H1 (cell line): Measurements from ENCODE around the gene ARHGEF38. TPM values are rescaled to one million over a fixed set of nuclear protein-coding genes. Genes with fewer than 3 reads are reported as not detected.

Experiments used
- CTCF ChIA-PET: fragments of 300-600 bp; sonication (Branson Sonifier 250); formaldehyde crosslinking; loops from one replicate; lab custom pipeline; 2021; ENCODE audit not compliant: partially characterized antibody; lab: Charles Lee
- POLR2A ChIA-PET: fragments of 300-600 bp; sonication (Branson Sonifier 250); formaldehyde crosslinking; loops from one replicate; lab custom pipeline; 2021; ENCODE audit warnings: inconsistent platforms; ENCODE audit not compliant: partially characterized antibody; lab: Charles Lee
- DNase-seq, 2 experiments: peaks; one replicate each; pipeline versions ENCODE4 v3.0.0 to v3.0.0-alpha.2; 2010 to 2022; ENCODE audit warnings: low spot score in 2 of 2, low read depth in 1 of 2, mixed read lengths in 1 of 2
- FAIRE-seq: peaks from 2 replicates; lab custom pipeline; 2011; peaks lifted over from hg19 to GRCh38; lab: Jason Lieb, UNC
- H2AFZ ChIP-seq: 2 replicates; pipeline ENCODE4 v1.8.1; 2012; ENCODE audit warnings: low read length, inconsistent platforms
- H2AK5ac ChIP-seq: 2 replicates; pipeline ENCODE4 v1.6.1; 2013; ENCODE audit warnings: low read depth, low read length
- H2BK120ac ChIP-seq: replicated peaks from 2 replicates; pipeline ENCODE3; 2013; ENCODE audit warnings: low read depth, low read length, inconsistent platforms
- H2BK12ac ChIP-seq: 2 replicates; pipeline ENCODE4 v1.6.1; 2013; ENCODE audit warnings: low read depth, low read length
- H2BK15ac ChIP-seq: 2 replicates; pipeline ENCODE4 v1.6.1; 2013; ENCODE audit warnings: low read length
- H2BK20ac ChIP-seq: 2 replicates; pipeline ENCODE4 v1.6.1; 2013; ENCODE audit warnings: low read length
- H2BK5ac ChIP-seq: 2 replicates; pipeline ENCODE4 v1.6.1; 2013; ENCODE audit warnings: low read depth, low read length
- H3K14ac ChIP-seq: 2 replicates; pipeline ENCODE4 v1.6.1; 2013; ENCODE audit warnings: inconsistent platforms; ENCODE audit not compliant: insufficient read length
- H3K18ac ChIP-seq: 2 replicates; pipeline ENCODE4 v1.6.1; 2013; ENCODE audit warnings: low read length; ENCODE audit errors: extremely low read depth
- H3K23ac ChIP-seq: 2 replicates; pipeline ENCODE4 v1.6.1; 2013; ENCODE audit warnings: inconsistent platforms; ENCODE audit not compliant: insufficient read length
- H3K23me2 ChIP-seq: 2 replicates; pipeline ENCODE4 v1.6.1; 2013; ENCODE audit warnings: low read depth, low read length
- H3K27ac ChIP-seq: 2 replicates; pipeline ENCODE4 v1.6.1; 2011; ENCODE audit warnings: low read depth, low read length, inconsistent platforms
- H3K27me3 ChIP-seq, 4 experiments: replicated peaks in 1 of 4; 1 replicate in 1 of 4; 2 replicates in 3 of 4; pipeline versions ENCODE4 v1.6.1 to v1.8.1; 2011 to 2013; ENCODE audit warnings: low read length in 3 of 4, mild to moderate bottlenecking in 3 of 4, inconsistent platforms in 2 of 4, mixed read lengths in 2 of 4, moderate library complexity in 1 of 4; ENCODE audit not compliant: control insufficient read depth in 3 of 4, insufficient read depth in 3 of 4; ENCODE audit errors: extremely low read depth in 1 of 4
- H3K36me3 ChIP-seq, 4 experiments: 2 replicates each; pipeline versions ENCODE4 v1.6.1 to v1.8.1; 2011 to 2013; ENCODE audit warnings: mild to moderate bottlenecking in 4 of 4, low read length in 3 of 4, moderate library complexity in 2 of 4, control low read depth in 1 of 4, inconsistent platforms in 1 of 4; ENCODE audit not compliant: insufficient read depth in 4 of 4, control insufficient read depth in 2 of 4
- H3K4ac ChIP-seq: replicated peaks from 2 replicates; pipeline ENCODE3; 2013; ENCODE audit warnings: low read length, low read depth, mixed read lengths, inconsistent platforms; ENCODE audit not compliant: insufficient read length
- H3K4me1 ChIP-seq, 4 experiments: replicated peaks in 1 of 4; 1 replicate in 1 of 4; 2 replicates in 3 of 4; pipeline versions ENCODE4 v1.6.1 to v1.8.1; 2011 to 2013; ENCODE audit warnings: low read length in 3 of 4, inconsistent platforms in 2 of 4, mixed read lengths in 1 of 4; ENCODE audit not compliant: insufficient read depth in 4 of 4, control insufficient read depth in 3 of 4
- H3K4me2 ChIP-seq, 2 experiments: 2 replicates each; pipeline versions ENCODE4 v1.6.1 to v1.8.1; 2011 to 2013; ENCODE audit warnings: low read depth in 2 of 2, low read length in 2 of 2, control low read depth in 1 of 2, inconsistent platforms in 1 of 2, mild to moderate bottlenecking in 1 of 2; ENCODE audit not compliant: insufficient read depth in 1 of 2
- H3K4me3 ChIP-seq, 4 experiments: fragments of 200-600, 300-600 bp in 1 of 4; sonication (generic), shearing (Covaris generic), sonication (Bioruptor Twin) in 1 of 4; 2 replicates each; pipeline versions ENCODE4 v1.5.1 to v1.8.1; 2011 to 2016; ENCODE audit warnings: low read length in 4 of 4, low read depth in 3 of 4, control low read depth in 2 of 4, inconsistent platforms in 2 of 4, mild to moderate bottlenecking in 2 of 4, mixed read lengths in 1 of 4, moderate library complexity in 1 of 4; ENCODE audit not compliant: insufficient read depth in 2 of 4; ENCODE audit errors: extremely low read depth in 1 of 4
- H3K56ac ChIP-seq: replicated peaks from 2 replicates; pipeline ENCODE3; 2013; ENCODE audit warnings: low read depth, mild to moderate bottlenecking, mixed read lengths, low read length, inconsistent platforms; ENCODE audit not compliant: insufficient read length
- H3K79me1 ChIP-seq: 2 replicates; pipeline ENCODE4 v1.6.1; 2013; ENCODE audit warnings: low read depth, low read length, control low read depth
- H3K79me2 ChIP-seq, 2 experiments: 2 replicates each; pipeline versions ENCODE4 v1.6.1 to v1.8.1; 2012 to 2013; ENCODE audit warnings: low read length in 2 of 2, mild to moderate bottlenecking in 2 of 2, inconsistent platforms in 1 of 2; ENCODE audit not compliant: insufficient read depth in 2 of 2, control insufficient read depth in 1 of 2
- H3K9ac ChIP-seq, 4 experiments: replicated peaks in 1 of 4; 1 replicate in 1 of 4; 2 replicates in 3 of 4; pipeline versions ENCODE4 v1.6.1 to v1.8.1; 2011 to 2013; ENCODE audit warnings: low read depth in 3 of 4, low read length in 3 of 4, control low read depth in 2 of 4, mild to moderate bottlenecking in 2 of 4, moderate library complexity in 2 of 4, inconsistent platforms in 1 of 4; ENCODE audit errors: extremely low read depth in 1 of 4
- H3K9me3 ChIP-seq, 2 experiments: 2 replicates each; pipeline versions ENCODE4 v1.6.1 to v1.8.1; 2012 to 2013; ENCODE audit warnings: mild to moderate bottlenecking in 2 of 2, moderate library complexity in 2 of 2, control low read depth in 1 of 2, inconsistent platforms in 1 of 2, low read depth in 1 of 2, low read length in 1 of 2, mixed read lengths in 1 of 2; ENCODE audit not compliant: insufficient read depth in 2 of 2
- H4K20me1 ChIP-seq, 2 experiments: replicated peaks in 1 of 2; 2 replicates each; pipeline versions ENCODE3 to v1.8.1; 2011 to 2013; ENCODE audit warnings: inconsistent platforms in 2 of 2, low read length in 2 of 2, mild to moderate bottlenecking in 1 of 2; ENCODE audit not compliant: insufficient read depth in 2 of 2, control insufficient read depth in 1 of 2
- H4K5ac ChIP-seq: 2 replicates; pipeline ENCODE4 v1.6.1; 2013; ENCODE audit warnings: low read length, low read depth, mixed read lengths, inconsistent platforms; ENCODE audit not compliant: insufficient read length
- H4K8ac ChIP-seq: 2 replicates; pipeline ENCODE4 v1.8.0; 2013; ENCODE audit warnings: mild to moderate bottlenecking, moderate library complexity, low read length, inconsistent platforms; ENCODE audit not compliant: insufficient read depth; ENCODE audit errors: extremely low read depth
- H4K91ac ChIP-seq: replicated peaks from 2 replicates; pipeline ENCODE3; 2013; ENCODE audit warnings: low read length, mixed read lengths, inconsistent platforms; ENCODE audit not compliant: insufficient read length
- BACH1 ChIP-seq: IDR thresholded peaks from 2 replicates; pipeline ENCODE4 v1.6.1; 2012; ENCODE audit warnings: low read length, improper control_type of control experiment
- BCL11A ChIP-seq, 2 experiments: IDR thresholded peaks; one replicate each; pipeline ENCODE4 v1.6.1; 2011; ENCODE audit warnings: low read depth in 2 of 2, low read length in 2 of 2, mild to moderate bottlenecking in 2 of 2
- CEBPB ChIP-seq: IDR thresholded peaks from 2 replicates; pipeline ENCODE4 v1.6.1; 2012; ENCODE audit warnings: low read depth, low read length
- CHD2 ChIP-seq: IDR thresholded peaks from 2 replicates; pipeline ENCODE4 v1.6.1; 2012; ENCODE audit warnings: low read length, improper control_type of control experiment
- GABPA ChIP-seq: IDR thresholded peaks from 2 replicates; pipeline ENCODE4 v1.6.1; 2011; ENCODE audit warnings: mild to moderate bottlenecking, low read length, moderate library complexity, borderline replicate concordance; ENCODE audit not compliant: insufficient read depth
- HDAC2 ChIP-seq, 2 experiments: fragments of 300-600 bp in 1 of 2; sonication (generic) in 1 of 2; IDR thresholded peaks; 2 replicates each; pipeline ENCODE4 v1.6.1; 2011 to 2012; ENCODE audit warnings: low read depth in 2 of 2, low read length in 2 of 2, mild to moderate bottlenecking in 2 of 2, moderate library complexity in 2 of 2, borderline replicate concordance in 1 of 2, inconsistent platforms in 1 of 2
- POLR2AphosphoS5 ChIP-seq: IDR thresholded peaks from 2 replicates; pipeline ENCODE4 v1.6.1; 2011; ENCODE audit warnings: low read depth, low read length
- RBBP5 ChIP-seq: IDR thresholded peaks from 2 replicates; pipeline ENCODE4 v1.7.1; 2012; ENCODE audit warnings: low read depth, mild to moderate bottlenecking, inconsistent platforms, low read length, moderate library complexity, borderline replicate concordance
- RFX5 ChIP-seq: IDR thresholded peaks from 2 replicates; pipeline ENCODE4 v1.6.1; 2011; ENCODE audit warnings: low read depth, low read length, improper control_type of control experiment, borderline replicate concordance
- SAP30 ChIP-seq: fragments of 300-600 bp; sonication (generic); IDR thresholded peaks from 2 replicates; pipeline ENCODE4 v1.7.1; 2012; ENCODE audit warnings: low read length, moderate library complexity, mild to moderate bottlenecking, inconsistent platforms; ENCODE audit not compliant: insufficient read depth, insufficient replicate concordance
- SIX5 ChIP-seq: IDR thresholded peaks from 2 replicates; pipeline ENCODE4 v1.6.1; 2011; ENCODE audit warnings: mild to moderate bottlenecking, low read depth, low read length
- SRF ChIP-seq: IDR thresholded peaks from 2 replicates; pipeline ENCODE4 v1.6.1; 2011; ENCODE audit warnings: mild to moderate bottlenecking, low read depth, low read length, moderate library complexity
- YY1 ChIP-seq: IDR thresholded peaks from 2 replicates; pipeline ENCODE4 v1.6.1; 2011; ENCODE audit warnings: low read depth, mild to moderate bottlenecking, low read length
- WGBS, 2 experiments: shearing (Covaris generic) in 1 of 2; methylation state at CpG; one replicate each; pipeline versions ENCODE4 v1.1.6 to v1.1.7; 2013 to 2015; ENCODE audit warnings: low lambda C conversion rate in 2 of 2, mixed read lengths in 2 of 2, inconsistent platforms in 1 of 2, low coverage in 1 of 2, missing lambda C conversion rate in 1 of 2; ENCODE audit not compliant: insufficient replicate concordance in 2 of 2, insufficient coverage in 1 of 2, insufficient read length in 1 of 2; ENCODE audit errors: extremely low coverage in 1 of 2, missing lambda C conversion rate in 1 of 2; 5-methylcytosine and 5-hydroxymethylcytosine counted together
- polyA plus RNA-seq, 7 experiments: library from polyadenylated mRNA; depleted of rRNA in 3 of 7; stranded (reverse) in 5 of 7; unstranded in 2 of 7; fragments of >200 nt in 5 of 7; fragments of 200-250 nt in 2 of 7; gene quantifications; 1 replicate in 5 of 7; 2 replicates in 1 of 7; 4 replicates in 1 of 7; pipeline versions ENCODE4 v1.2.1 to v1.2.3, GENCODE V29; 2011 to 2013; ENCODE audit warnings: missing spikeins in 2 of 7, mixed read lengths in 2 of 7
- total RNA-seq: library from RNA; stranded (reverse); fragmentation: NEBNext Ultra II Directional; extraction: Animal tissue kit (Norgen Biotek cat#: 25700); gene quantifications from 2 replicates; pipeline ENCODE4 v1.2.1, GENCODE V29; 2021
- TF ChIP-seq, protein P1 (sequence below): IDR thresholded peaks from 2 replicates; pipeline ENCODE4 v1.6.1; 2011; ENCODE audit warnings: low read depth, mild to moderate bottlenecking, low read length; ENCODE audit not compliant: insufficient read depth

Gene ARHGEF38
- total and polyA plus RNA-seq, 2 of the 8 experiments (the other 6 are each of a cell fraction or from before 2014, with no cell fraction given) = not detected

- Histone ChIP-seq H3K18ac (no peak overlapping the region), H3K4me3 (no peak overlapping the region), H4K20me1 (peaks cover 0 to 6% of the 10 kb centered on the region in 2 experiments), H2BK120ac (no peak overlapping the region), H3K9ac (no peak overlapping the region), H3K4me1 (0 out of 7 replicates have a peak, but pooled peaks cover 0 to 2% (median 0%) of the 10 kb centered on the region in 4 experiments), H3K79me1 (0 out of 2 replicates have a peak, but pooled peaks cover 3% of the 10 kb centered on the region), H3K4ac (no peak overlapping the region), H2BK12ac (no peak overlapping the region), H2BK20ac (no peak overlapping the region), H3K9me3 (peaks cover 0 to 2% of the 10 kb centered on the region in 2 experiments; a peak in 2 of 4 replicates), H3K27ac (no peak overlapping the region), H2BK5ac (no peak overlapping the region), H4K8ac (no peak overlapping the region), H3K14ac (no peak overlapping the region), H3K23ac (no peak overlapping the region), H2BK15ac (no peak overlapping the region), H4K91ac (no peak overlapping the region), H3K36me3 (peaks cover 0 to 2% (median 1%) of the 10 kb centered on the region in 4 experiments; a peak in 3 of 8 replicates), H3K23me2 (peaks cover 2% of the 10 kb centered on the region), H4K5ac (no peak overlapping the region), H3K79me2 (peaks cover 0 to 68% of the 10 kb centered on the region in 2 experiments; a peak in 3 of 4 replicates), H3K27me3 (no peaks in the 10 kb centered on the region), H2AFZ (no peak overlapping the region), H3K56ac (no peak overlapping the region), H3K4me2 (no peak overlapping the region), H2AK5ac (no peak overlapping the region)
- ChIA-PET POLR2A (no interaction called here), CTCF (no interaction called here)
- 94% methylated on average over 2 of the region's 2 CpGs; no CpG with 5 or more reads in 1 of the 2 experiments for WGBS, 2 experiments
- TF ChIP-seq SRF = no peak
- TF ChIP-seq RFX5 = no peak
- TF ChIP-seq, protein P1, sequence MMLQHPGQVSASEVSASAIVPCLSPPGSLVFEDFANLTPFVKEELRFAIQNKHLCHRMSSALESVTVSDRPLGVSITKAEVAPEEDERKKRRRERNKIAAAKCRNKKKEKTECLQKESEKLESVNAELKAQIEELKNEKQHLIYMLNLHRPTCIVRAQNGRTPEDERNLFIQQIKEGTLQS = no peak
- TF ChIP-seq HDAC2 (IDR thresholded peaks at IDR 0.05; ENCODE audit: borderline replicate concordance in 1 of 2, low read depth in 2 of 2, low read length in 2 of 2) = no peak
- no peak for TF ChIP-seq CEBPB
- TF ChIP-seq SAP30 = no peak
- no peak for TF ChIP-seq CHD2
- TF ChIP-seq BACH1 = no peak
- no peak for TF ChIP-seq GABPA
- TF ChIP-seq YY1 = no peak
- TF ChIP-seq SIX5 = no peak
- TF ChIP-seq RBBP5 = no peak
- TF ChIP-seq BCL11A (IDR thresholded peaks at IDR 0.05; ENCODE audit: low read depth in 2 of 2, low read length in 2 of 2) = no peak
- no peak for TF ChIP-seq POLR2AphosphoS5
- DNase-seq (no peak), FAIRE-seq (no peak)
Measured at GRCh38 chr4:105712766-105713165, 160.3 kb downstream of the ARHGEF38 start.
